Muscle layer of colon (tissue), 2 donors: ENCODE data around the gene CACNG5.

Source experiments
- H3K27ac ChIP-seq: one replicate; pipeline ENCODE4 v1.7.0; 2013; ENCODE audit warnings: low read depth, mild to moderate bottlenecking, low read length, moderate library complexity
- H3K27me3 ChIP-seq, 2 donors: one replicate each; pipeline ENCODE4 v1.7.0; 2013; ENCODE audit warnings: low read length in 2 of 2, mild to moderate bottlenecking in 2 of 2; ENCODE audit not compliant: insufficient read depth in 2 of 2, control insufficient read depth in 1 of 2
- H3K36me3 ChIP-seq: one replicate; pipeline ENCODE4 v1.7.0; 2013; ENCODE audit warnings: mild to moderate bottlenecking, low read length; ENCODE audit not compliant: insufficient read depth
- H3K4me1 ChIP-seq: one replicate; pipeline ENCODE4 v1.7.0; 2013; ENCODE audit warnings: mild to moderate bottlenecking, low read length; ENCODE audit not compliant: insufficient read depth
- H3K4me3 ChIP-seq, 2 donors: one replicate each; pipeline ENCODE4 v1.7.0; 2013; ENCODE audit warnings: low read length in 2 of 2, low read depth in 1 of 2, mild to moderate bottlenecking in 1 of 2, moderate library complexity in 1 of 2
- H3K9ac ChIP-seq: one replicate; pipeline ENCODE4 v1.7.0; 2013; ENCODE audit warnings: low read length
- H3K9me3 ChIP-seq: one replicate; pipeline ENCODE4 v1.7.0; 2013; ENCODE audit warnings: mild to moderate bottlenecking, low read length
- donor health status: abdominal sarcoma.
- donor health status: Adenocarcinoma of cecum.

Gene CACNG5

GRCh38 chr17:66906321-66907278, 71.7 kb downstream of the CACNG5 start:
- no peaks in the 10 kb centered on the region for H3K27me3 ChIP-seq
- no peak overlapping the region for H3K27ac ChIP-seq
- no peak overlapping the region for H3K4me3 ChIP-seq
- H3K36me3 ChIP-seq, result no peaks in the 10 kb centered on the region
- H3K9ac ChIP-seq, result no peak overlapping the region
- peaks cover 8% of the 10 kb centered on the region for H3K4me1 ChIP-seq
- no peaks in the 10 kb centered on the region for H3K9me3 ChIP-seq

- no peaks in the 10 kb centered on the region for H3K27me3 ChIP-seq
- no peak overlapping the region for H3K27ac ChIP-seq
- peaks cover 8% of the 10 kb centered on the region for H3K4me1 ChIP-seq
- H3K9me3 ChIP-seq, result no peaks in the 10 kb centered on the region
- no peak overlapping the region for H3K9ac ChIP-seq
- no peaks in the 10 kb centered on the region for H3K36me3 ChIP-seq
- no peak overlapping the region for H3K4me3 ChIP-seq
Observed at GRCh38 chr17:66909804-66910373, 75.0 kb downstream of the CACNG5 start.

GRCh38 chr17:66910651-66911285, 75.9 kb downstream of the CACNG5 start:
- Histone ChIP-seq H3K4me3 (no peak overlapping the region), H3K9ac (no peak overlapping the region), H3K27ac (no peak overlapping the region), H3K27me3 (no peaks in the 10 kb centered on the region), H3K4me1 (no peaks in the 10 kb centered on the region), H3K36me3 (no peaks in the 10 kb centered on the region), H3K9me3 (no peaks in the 10 kb centered on the region)

- H3K4me1 ChIP-seq, result no peaks in the 10 kb centered on the region
- H3K4me3 ChIP-seq, result no peak overlapping the region
- no peak overlapping the region for H3K9ac ChIP-seq
- H3K9me3 ChIP-seq, result no peaks in the 10 kb centered on the region
- peaks cover 0 to 3% of the 10 kb centered on the region in 2 donors for H3K27me3 ChIP-seq
- H3K27ac ChIP-seq, result no peak overlapping the region
- no peaks in the 10 kb centered on the region for H3K36me3 ChIP-seq
Observed at GRCh38 chr17:66915204-66915611, 80.3 kb downstream of the CACNG5 start.

- Histone ChIP-seq H3K27me3 (peaks cover 0 to 3% of the 10 kb centered on the region in 2 donors), H3K4me3 (no peak overlapping the region), H3K9me3 (no peaks in the 10 kb centered on the region), H3K36me3 (no peaks in the 10 kb centered on the region), H3K4me1 (no peaks in the 10 kb centered on the region), H3K27ac (no peak overlapping the region), H3K9ac (no peak overlapping the region)
Observed at GRCh38 chr17:66915792-66916191, 80.9 kb downstream of the CACNG5 start.

GRCh38 chr17:66916946-66917345, 82.0 kb downstream of the CACNG5 start:
- no peaks in the 10 kb centered on the region for H3K9me3 ChIP-seq
- H3K4me1 ChIP-seq, result no peaks in the 10 kb centered on the region

GRCh38 chr17:66918896-66919295, 84.0 kb downstream of the CACNG5 start:
- Histone ChIP-seq H3K36me3 (no peaks in the 10 kb centered on the region), H3K4me1 (no peaks in the 10 kb centered on the region), H3K27me3 (peaks cover 0 to 3% of the 10 kb centered on the region in 2 donors), H3K9ac (no peak overlapping the region), H3K9me3 (no peaks in the 10 kb centered on the region), H3K4me3 (no peak overlapping the region), H3K27ac (no peak overlapping the region)

More at GRCh38 chr17:66916946-66917345, 82.0 kb downstream of the CACNG5 start:
- Histone ChIP-seq H3K4me3 (no peak overlapping the region), H3K36me3 (no peaks in the 10 kb centered on the region), H3K27ac (no peak overlapping the region), H3K9ac (no peak overlapping the region), H3K27me3 (peaks cover 0 to 3% of the 10 kb centered on the region in 2 donors)

- H3K27ac ChIP-seq, result no peak overlapping the region
- H3K27me3 ChIP-seq, result peaks cover 0 to 3% of the 10 kb centered on the region in 2 donors
- no peak overlapping the region for H3K9ac ChIP-seq
- no peaks in the 10 kb centered on the region for H3K9me3 ChIP-seq
- H3K4me1 ChIP-seq, result no peaks in the 10 kb centered on the region
- H3K4me3 ChIP-seq, result no peak overlapping the region
- no peaks in the 10 kb centered on the region for H3K36me3 ChIP-seq
Observed at GRCh38 chr17:66920435-66920834, 85.5 kb downstream of the CACNG5 start.

- no peak overlapping the region for H3K9ac ChIP-seq
- no peaks in the 10 kb centered on the region for H3K36me3 ChIP-seq
- no peak overlapping the region for H3K4me3 ChIP-seq
- no peak overlapping the region for H3K27ac ChIP-seq
- no peaks in the 10 kb centered on the region for H3K9me3 ChIP-seq
- no peaks in the 10 kb centered on the region for H3K4me1 ChIP-seq
- peaks cover 0 to 3% of the 10 kb centered on the region in 2 donors for H3K27me3 ChIP-seq
Observed at GRCh38 chr17:66920950-66921349, 86.0 kb downstream of the CACNG5 start.

GRCh38 chr17:66923886-66924285, 89.0 kb downstream of the CACNG5 start:
- no peak overlapping the region for H3K9ac ChIP-seq
- no peaks in the 10 kb centered on the region for H3K4me1 ChIP-seq
- no peak overlapping the region for H3K4me3 ChIP-seq
- H3K9me3 ChIP-seq, result no peaks in the 10 kb centered on the region
- no peak overlapping the region for H3K27ac ChIP-seq
- no peaks in the 10 kb centered on the region for H3K36me3 ChIP-seq
- no peaks in the 10 kb centered on the region for H3K27me3 ChIP-seq

GRCh38 chr17:66925811-66926500, 91.0 kb downstream of the CACNG5 start:
- Histone ChIP-seq H3K4me3 (no peak overlapping the region), H3K27me3 (no peaks in the 10 kb centered on the region), H3K4me1 (no peaks in the 10 kb centered on the region), H3K9me3 (no peaks in the 10 kb centered on the region), H3K9ac (no peak overlapping the region), H3K27ac (no peak overlapping the region), H3K36me3 (no peaks in the 10 kb centered on the region)
